Fibroblast of lung (primary cell): ENCODE results near the gene C18orf63. TPM values are rescaled to one million over a fixed set of nuclear protein-coding genes. Genes with fewer than 3 reads are reported as not detected.

Source experiments
- DNase-seq, 2 donors: peaks; one replicate each; pipeline versions ENCODE4 v3.0.0 to v3.0.0-alpha.2; 2010; ENCODE audit warnings: low read depth in 2 of 2
- H2AFZ ChIP-seq: 2 replicates; pipeline ENCODE4 v1.5.1; 2012; ENCODE audit warnings: low read length, control low read depth, inconsistent platforms
- H3K27ac ChIP-seq: 2 replicates; pipeline ENCODE4 v1.5.1; 2011; ENCODE audit warnings: low read length, control low read depth; ENCODE audit not compliant: insufficient read depth
- H3K27me3 ChIP-seq: 2 replicates; pipeline ENCODE4 v1.5.1; 2011; ENCODE audit warnings: mild to moderate bottlenecking, low read length; ENCODE audit not compliant: control insufficient read depth, insufficient read depth
- H3K36me3 ChIP-seq: 2 replicates; pipeline ENCODE4 v1.5.1; 2011; ENCODE audit warnings: low read length; ENCODE audit not compliant: control insufficient read depth, insufficient read depth
- H3K4me1 ChIP-seq: 2 replicates; pipeline ENCODE4 v1.5.1; 2011; ENCODE audit warnings: low read length; ENCODE audit not compliant: control insufficient read depth, insufficient read depth; ENCODE audit errors: extremely low read depth
- H3K4me2 ChIP-seq: 2 replicates; pipeline ENCODE4 v1.5.1; 2011; ENCODE audit warnings: low read length, control low read depth; ENCODE audit not compliant: insufficient read depth; ENCODE audit errors: extremely low read depth
- H3K4me3 ChIP-seq, 4 experiments: fragments of 200-600 bp in 1 of 4; sonication (generic) in 1 of 4; replicated peaks in 1 of 4; 2 replicates each; pipeline ENCODE4 v1.5.1; 2011 to 2016; ENCODE audit warnings: low read length in 4 of 4, low read depth in 3 of 4, mild to moderate bottlenecking in 3 of 4, control low read depth in 2 of 4, inconsistent platforms in 1 of 4, mixed read lengths in 1 of 4; ENCODE audit not compliant: insufficient read depth in 1 of 4; ENCODE audit errors: control extremely low read depth in 1 of 4
- H3K79me2 ChIP-seq: 2 replicates; pipeline ENCODE4 v1.5.1; 2012; ENCODE audit warnings: mild to moderate bottlenecking, low read length, inconsistent platforms; ENCODE audit not compliant: control insufficient read depth, insufficient read depth
- H3K9ac ChIP-seq: 2 replicates; pipeline ENCODE4 v1.5.1; 2011; ENCODE audit warnings: mild to moderate bottlenecking, low read length, control low read depth; ENCODE audit not compliant: insufficient read depth
- H3K9me3 ChIP-seq: 2 replicates; pipeline ENCODE4 v1.5.1; 2012; ENCODE audit warnings: low read depth, low read length; ENCODE audit not compliant: control insufficient read depth, insufficient read depth
- H4K20me1 ChIP-seq: 2 replicates; pipeline ENCODE4 v1.5.1; 2011; ENCODE audit warnings: low read length; ENCODE audit not compliant: control insufficient read depth, insufficient read depth; ENCODE audit errors: extremely low read depth
- CTCF ChIP-seq, 2 donors: IDR thresholded peaks in 1 of 2; conservative IDR thresholded peaks in 1 of 2; 1 replicate in 1 of 2; 2 replicates in 1 of 2; pipeline ENCODE4 v1.5.1; 2011 to 2012; ENCODE audit warnings: low read length in 2 of 2, control low read depth in 1 of 2, inconsistent platforms in 1 of 2, low read depth in 1 of 2, mild to moderate bottlenecking in 1 of 2
- EZH2 ChIP-seq: IDR thresholded peaks from 2 replicates; pipeline ENCODE4 v1.5.1; 2012; ENCODE audit warnings: low read length, control low read depth, mild to moderate bottlenecking; ENCODE audit errors: missing control alignments
- polyA plus RNA-seq, 2 donors: library from polyadenylated mRNA; depleted of rRNA in 1 of 2; stranded (reverse) in 1 of 2; unstranded in 1 of 2; fragments of >200 nt; gene quantifications; 2 replicates each; pipeline ENCODE4 v1.2.1, GENCODE V29; 2011 to 2012; ENCODE audit warnings: missing spikeins in 1 of 2
- total RNA-seq: library from RNA; depleted of rRNA; stranded (reverse); fragments of >200 nt; gene quantifications from 2 replicates; pipeline ENCODE4 v1.2.1, GENCODE V29; 2014

C18orf63 gene
- total and polyA plus RNA-seq, 2 donors (not counting 1 experiment from before 2014, with no cell fraction given): not detected

DNA sequence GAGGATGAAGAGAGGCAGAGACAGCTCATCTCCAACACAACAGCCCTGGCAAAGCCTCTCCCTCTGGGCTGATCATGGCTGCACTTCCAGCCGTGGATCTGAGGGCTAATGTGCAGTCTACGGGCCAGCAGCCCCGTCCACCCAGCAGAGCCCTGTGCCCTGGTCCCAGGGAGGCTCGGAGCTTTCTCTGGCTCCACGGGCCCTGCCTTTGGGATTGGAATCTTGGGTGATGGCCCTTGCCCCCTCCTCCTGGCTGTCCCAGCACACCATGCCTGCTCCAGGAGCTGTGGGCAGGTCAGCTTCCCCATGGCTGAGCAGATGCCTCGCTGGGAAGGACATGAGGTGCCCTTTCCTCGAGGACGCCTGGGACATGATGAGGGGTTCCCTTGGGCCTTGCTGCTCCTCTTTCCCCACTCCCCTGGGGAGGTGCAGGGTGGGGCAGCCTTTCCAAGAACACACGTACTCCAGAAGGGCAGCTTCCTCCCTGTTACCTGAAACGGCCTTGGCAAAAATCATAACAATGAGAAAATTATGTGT is 66.9 kb downstream of the C18orf63 start:
- Histone ChIP-seq H2AFZ (no peak overlapping the region), H3K9me3 (no peaks in the 10 kb centered on the region), H3K27me3 (no peaks in the 10 kb centered on the region), H3K27ac (no peak overlapping the region), H3K4me3 (no peak overlapping the region), H4K20me1 (no peaks in the 10 kb centered on the region), H3K79me2 (no peaks in the 10 kb centered on the region), H3K9ac (no peak overlapping the region), H3K4me2 (no peak overlapping the region), H3K36me3 (no peaks in the 10 kb centered on the region), H3K4me1 (no peaks in the 10 kb centered on the region)
- TF ChIP-seq CTCF (conservative IDR thresholded peaks at IDR 0.05 in 1 of 2, IDR thresholded peaks at IDR 0.05 in 1 of 2; ENCODE audit: low read depth in 1 of 2, low read length in 2 of 2): no peak
- TF ChIP-seq EZH2: no peak
- no peak for DNase-seq

DNA sequence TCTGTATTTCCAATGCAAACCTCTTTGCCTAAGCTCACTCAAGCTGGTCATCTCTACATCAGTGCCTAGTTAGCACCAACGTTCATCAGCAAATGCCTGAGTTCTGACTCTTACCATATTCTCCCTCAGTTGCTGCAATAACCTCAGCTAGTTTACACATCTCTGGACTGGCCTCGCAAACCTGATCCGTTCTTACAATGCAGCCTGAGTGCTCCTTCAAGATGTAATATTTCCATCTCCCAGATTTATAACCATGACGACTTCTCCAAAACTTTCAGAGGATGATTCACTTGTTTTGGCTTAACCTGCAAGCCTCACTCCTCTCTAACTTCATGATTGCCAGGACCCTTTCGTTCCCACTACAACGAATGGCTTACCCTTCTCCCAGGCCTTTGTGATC is 71.7 kb downstream of the C18orf63 start:
- H3K4me2 ChIP-seq: no peak overlapping the region
- no peak overlapping the region for H3K9ac ChIP-seq
- no peaks in the 10 kb centered on the region for H3K9me3 ChIP-seq
- no peaks in the 10 kb centered on the region for H3K36me3 ChIP-seq
- H3K79me2 ChIP-seq: no peaks in the 10 kb centered on the region
- H2AFZ ChIP-seq: no peak overlapping the region
- no peaks in the 10 kb centered on the region for H3K27me3 ChIP-seq
- H3K27ac ChIP-seq: no peak overlapping the region
- H3K4me1 ChIP-seq: no peaks in the 10 kb centered on the region
- TF ChIP-seq EZH2 (no peak), CTCF (conservative IDR thresholded peaks at IDR 0.05 in 1 of 2, IDR thresholded peaks at IDR 0.05 in 1 of 2; ENCODE audit: low read depth in 1 of 2, low read length in 2 of 2) (no peak)
- H4K20me1 ChIP-seq: no peaks in the 10 kb centered on the region
- no peak overlapping the region for H3K4me3 ChIP-seq
- DNase-seq: no peak

- H3K79me2 ChIP-seq: no peaks in the 10 kb centered on the region
- H2AFZ ChIP-seq: no peak overlapping the region
- no peaks in the 10 kb centered on the region for H3K27me3 ChIP-seq
- no peaks in the 10 kb centered on the region for H4K20me1 ChIP-seq
- H3K4me1 ChIP-seq: no peaks in the 10 kb centered on the region
- DNase-seq: no peak
- H3K9ac ChIP-seq: no peak overlapping the region
- TF ChIP-seq EZH2 (no peak), CTCF (conservative IDR thresholded peaks at IDR 0.05 in 1 of 2, IDR thresholded peaks at IDR 0.05 in 1 of 2; ENCODE audit: low read depth in 1 of 2, low read length in 2 of 2) (no peak)
- no peaks in the 10 kb centered on the region for H3K36me3 ChIP-seq
- H3K9me3 ChIP-seq: no peaks in the 10 kb centered on the region
- no peak overlapping the region for H3K4me3 ChIP-seq
- no peak overlapping the region for H3K27ac ChIP-seq
- no peak overlapping the region for H3K4me2 ChIP-seq
These were observed 72.6 kb downstream of the C18orf63 start for GRCh38 chr18:74388227-74388626.
